Astrocyte of the cerebellum (primary cell): ENCODE measurements around the gene ATMIN.
A peak's percentile ranks its signal among the peaks of the same experiment; 100 is the strongest.

Experiments
- DNase-seq: peaks from one replicate; pipeline ENCODE4 v3.0.0-alpha.2; 2011; ENCODE audit warnings: low read depth
- H3K4me3 ChIP-seq: 2 replicates; pipeline ENCODE4 v1.5.1; 2011; ENCODE audit warnings: mild to moderate bottlenecking, low read depth, low read length, moderate library complexity
- CTCF ChIP-seq: IDR thresholded peaks from 2 replicates; pipeline ENCODE4 v1.5.1; 2012; ENCODE audit warnings: low read length, low read depth, moderate library complexity, mild to moderate bottlenecking; ENCODE audit errors: missing control alignments
- in situ Hi-C: cut with HindIII; loops from 2 replicates; pipeline ENCODE4 v1.10.0; 2017; ENCODE audit warnings: low sequenced_read_pairs

ATMIN gene

DNA sequence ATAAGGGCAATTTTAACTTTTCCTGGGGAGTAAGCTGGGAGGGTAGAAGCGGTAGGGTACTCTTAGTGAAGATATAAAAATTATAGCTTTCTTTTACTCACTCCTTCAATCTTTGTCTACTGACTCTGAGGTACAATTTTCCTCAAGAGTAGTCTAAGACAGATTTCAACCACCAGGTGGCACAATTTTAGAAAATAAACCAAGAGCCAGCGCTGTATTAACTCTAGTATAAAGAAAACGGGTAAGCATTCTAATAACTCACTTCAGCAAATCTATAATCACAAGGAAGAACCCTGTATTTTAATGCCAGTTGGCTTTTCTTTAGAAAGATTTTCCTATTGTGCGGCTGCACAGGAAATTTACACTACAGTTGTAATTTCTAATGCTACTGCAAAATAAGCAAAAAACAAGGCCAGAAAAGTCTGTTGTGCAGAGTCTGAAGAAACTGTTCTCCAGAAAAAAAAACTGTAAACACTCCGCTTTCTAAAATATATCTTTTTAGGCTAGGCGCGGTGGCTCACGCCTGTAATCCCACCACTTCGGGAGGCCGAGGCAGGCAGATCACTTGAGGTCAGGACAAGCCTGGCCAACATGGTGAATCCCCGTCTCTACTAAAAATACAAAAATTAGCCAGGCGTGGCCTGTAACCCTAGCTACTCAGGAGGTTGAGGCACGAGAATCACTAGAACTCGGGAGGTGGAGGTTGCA lies 30.8 kb upstream of the ATMIN start:
- peak overlapping the region; percentile 95 for H3K4me3 ChIP-seq
- DNase-seq, result peak; percentile 50
- peak; percentile 48 for TF ChIP-seq CTCF
- in situ Hi-C loops, result no loop called here

DNA sequence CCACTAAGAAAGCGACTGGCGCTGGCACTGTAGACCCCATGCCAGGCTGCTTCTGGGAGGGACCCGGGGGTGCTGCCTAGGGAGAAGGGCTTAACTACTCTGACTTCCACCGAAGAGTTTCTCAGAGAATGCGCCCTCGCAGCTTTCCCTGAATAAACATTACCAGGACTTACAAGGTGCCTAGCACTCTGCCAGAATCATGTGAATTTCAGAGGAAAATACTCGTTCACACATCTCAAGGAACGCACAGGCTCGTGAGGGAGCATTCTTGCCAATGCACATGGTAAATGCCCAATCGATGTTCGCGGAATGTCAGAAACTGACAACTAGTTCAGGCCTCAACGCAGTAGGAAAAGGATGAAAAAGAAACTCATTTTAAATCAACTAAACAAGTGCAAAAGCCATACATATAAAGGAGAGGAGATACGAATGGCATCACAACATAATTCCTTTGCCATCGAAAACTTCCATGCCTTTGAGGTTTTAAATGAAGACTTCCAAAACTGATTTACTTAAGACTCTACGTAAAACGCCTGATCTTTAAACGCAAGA lies 30.0 kb upstream of the ATMIN start:
- peak overlapping the region; percentile 95 for H3K4me3 ChIP-seq
- no peak for DNase-seq
- TF ChIP-seq CTCF, result no peak
- in situ Hi-C loops, result no loop called here

GRCh38 chr16:81006211-81006812 lies 29.3 kb upstream of the ATMIN start:
- no peak for DNase-seq
- in situ Hi-C loops, result no loop called here
- H3K4me3 ChIP-seq, result peak overlapping the region; percentile 95
- no peak for TF ChIP-seq CTCF

- in situ Hi-C loops, result no loop called here
- H3K4me3 ChIP-seq, result peak within 1 kb of the TSS; percentile 95
- TF ChIP-seq CTCF, result peak; percentile 16
- peak; percentile 99 for DNase-seq
Observed at GRCh38 chr16:81006813-81007695, 28.6 kb upstream of the ATMIN start, which contains the start of the genes CENPN and CMC2. TSS of gene CENPN (plus strand) at chr16:81007214. CDS start at chr16:81011940, 4,726 bp downstream. TSS of gene CMC2 (minus strand) at chr16:81006885. CDS start at chr16:80997394, 9,491 bp downstream.

DNA sequence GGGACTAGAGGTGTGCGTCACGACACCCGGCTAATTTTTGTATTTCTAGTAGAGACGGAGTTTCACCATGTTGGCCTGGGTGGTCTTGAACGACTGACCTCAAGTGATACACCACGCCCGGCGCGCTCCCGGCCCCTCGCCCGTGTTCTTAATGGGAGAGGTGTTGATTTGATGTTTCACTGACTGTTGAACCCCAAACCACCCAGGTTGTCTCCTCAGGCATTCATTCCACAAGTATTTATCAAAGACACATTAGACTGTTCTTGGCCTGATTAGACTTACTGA lies 27.2 kb upstream of the ATMIN start:
- in situ Hi-C loops, result no loop called here
- DNase-seq, result no peak
- TF ChIP-seq CTCF, result no peak
- peak overlapping the region; percentile 95 for H3K4me3 ChIP-seq

DNA sequence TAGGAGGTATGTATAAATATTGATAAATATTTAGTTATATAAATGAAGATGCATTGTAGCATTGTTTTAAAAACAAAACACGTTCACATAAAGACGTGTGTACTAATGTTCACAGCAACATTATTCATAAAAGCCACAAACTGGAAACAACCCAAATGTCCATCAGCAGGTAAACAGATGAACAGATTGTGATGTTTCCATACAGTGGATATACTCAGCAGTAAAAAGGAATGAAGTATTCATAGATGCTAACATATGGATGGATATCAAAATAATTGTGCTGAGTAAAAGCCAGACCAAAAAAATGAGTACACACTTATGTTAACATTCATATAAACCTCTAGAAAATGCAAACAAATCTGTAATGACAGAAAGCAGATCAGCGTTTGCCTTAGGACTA lies 22.7 kb upstream of the ATMIN start:
- H3K4me3 ChIP-seq, result no peak overlapping the region
- TF ChIP-seq CTCF, result no peak
- in situ Hi-C loops, result no loop called here
- no peak for DNase-seq
